ENCODE data around the gene PM20D1.

- TF ChIP-seq GATA3 (IDR thresholded peaks at IDR 0.05; ENCODE audit: low read depth, low read length) (no peak), GATA2 (IDR thresholded peaks at IDR 0.05; ENCODE audit: low read depth, low read length) (no peak)
These were observed 23.7 kb downstream of the PM20D1 start for GRCh38 chr1:205826016-205826806.

Measured in SH-SY5Y (cell line).